T47D (cell line): ENCODE measurements around the gene FOXI1.

Source experiments
- DNase-seq, 2 experiments: peaks; one replicate each; pipeline versions ENCODE4 v3.0.0 to v3.0.0-alpha.2; 2011 to 2012; ENCODE audit warnings: low read depth in 1 of 2, low spot score in 1 of 2
- JUND ChIP-seq: IDR thresholded peaks from 2 replicates; pipeline ENCODE4 v1.6.1; 2012; ENCODE audit warnings: low read depth
- in situ Hi-C: cut with HindIII; loops from 2 replicates; pipeline ENCODE4 v1.10.0; 2016; ENCODE audit warnings: low sequenced_read_pairs, low pct_unique_long_range_greater_than_20kb

FOXI1 gene

DNA sequence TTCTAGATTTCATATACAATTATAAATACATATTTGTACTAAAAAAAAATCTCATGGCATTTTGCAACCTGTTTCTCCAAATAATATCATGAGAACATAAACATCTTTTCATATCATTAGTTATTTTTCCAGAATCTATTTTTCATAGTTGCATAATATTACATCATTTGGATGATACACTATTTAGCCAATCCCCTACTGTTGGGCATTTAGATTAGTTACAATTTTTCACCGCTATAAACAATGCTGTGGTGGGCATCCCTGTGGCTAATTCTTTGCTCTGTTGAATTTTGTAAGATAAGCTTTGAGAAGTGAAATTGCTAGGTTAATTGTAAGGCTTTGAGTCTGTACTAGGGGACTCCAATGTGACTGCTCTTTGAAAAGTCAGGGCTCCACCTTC, 2.2 kb upstream of the FOXI1 start:
- TF ChIP-seq JUND = no peak
- no peak for DNase-seq
- in situ Hi-C loops = no loop called here

GRCh38 chr5:170104299-170104698, 1.4 kb upstream of the FOXI1 start:
- no peak for TF ChIP-seq JUND
- in situ Hi-C loops = no loop called here
- no peak for DNase-seq

- TF ChIP-seq JUND = no peak
- in situ Hi-C loops = no loop called here
- DNase-seq = no peak
These were observed 987 bp upstream of the FOXI1 start for GRCh38 chr5:170104710-170105109.

- in situ Hi-C loops = no loop called here
- TF ChIP-seq JUND = no peak
- no peak for DNase-seq
These were observed 2.0 kb downstream of the FOXI1 start for GRCh38 chr5:170107674-170108073.

GRCh38 chr5:170108266-170108785, 2.6 kb downstream of the FOXI1 start:
- no peak for TF ChIP-seq JUND
- DNase-seq = no peak
- in situ Hi-C loops = no loop called here

DNA sequence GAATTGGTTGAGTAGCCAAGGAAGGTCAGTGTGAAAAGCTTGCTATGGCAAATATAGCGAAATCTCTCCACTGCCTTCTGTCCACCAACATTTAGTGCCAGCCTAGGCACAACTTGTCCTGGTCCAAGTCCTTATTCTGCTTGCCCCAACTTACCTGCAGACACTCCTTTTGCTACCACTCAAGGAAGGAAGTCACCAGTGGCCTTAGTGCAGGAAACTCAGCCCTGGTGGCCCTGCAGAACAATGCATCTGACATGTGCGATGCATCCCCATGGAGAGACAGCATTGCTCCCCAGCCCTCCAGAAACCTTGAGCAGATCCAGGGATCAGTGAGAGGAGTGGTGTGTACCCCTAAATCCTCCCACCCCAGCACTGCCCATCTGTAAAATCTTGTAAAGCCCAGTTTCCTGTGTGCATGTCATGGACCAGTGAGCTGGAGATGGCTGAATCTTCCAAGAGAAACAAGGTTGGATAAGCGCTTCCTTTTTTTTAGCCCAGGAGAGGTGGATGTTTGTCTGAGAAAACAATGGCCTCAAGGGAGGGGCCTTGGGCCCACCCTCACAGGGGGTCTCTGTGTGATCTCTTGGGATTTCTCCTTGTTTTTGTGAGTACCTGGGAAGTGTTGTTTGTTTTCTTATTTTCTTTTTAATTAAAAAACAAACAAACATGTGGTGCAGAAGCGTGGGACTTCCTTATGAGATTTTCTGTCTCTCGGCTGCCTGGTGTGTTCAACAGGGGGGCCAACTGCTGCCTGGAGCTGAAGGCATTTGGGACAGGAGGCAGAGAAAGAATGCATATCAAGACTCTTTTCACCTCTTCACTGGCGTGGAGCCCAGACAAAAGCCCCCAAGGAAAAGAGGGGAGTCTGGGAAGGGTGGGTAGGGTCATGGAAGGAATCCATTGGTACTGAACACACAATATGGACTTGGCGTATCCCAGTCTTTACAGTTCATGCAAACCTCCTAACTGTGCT, 3.6 kb downstream of the FOXI1 start:
- no peak for TF ChIP-seq JUND
- in situ Hi-C loops = no loop called here
- no peak for DNase-seq

GRCh38 chr5:170110403-170111087, 4.8 kb downstream of the FOXI1 start:
- in situ Hi-C loops = no loop called here
- TF ChIP-seq JUND = no peak
- DNase-seq = no peak

- no peak for DNase-seq
- in situ Hi-C loops = no loop called here
These were observed 5.5 kb downstream of the FOXI1 start for GRCh38 chr5:170111088-170111785.

GRCh38 chr5:170112876-170113521, 7.3 kb downstream of the FOXI1 start:
- DNase-seq = no peak
- TF ChIP-seq JUND = no peak
- in situ Hi-C loops = no loop called here

More at GRCh38 chr5:170111088-170111785, 5.5 kb downstream of the FOXI1 start:
- no peak for TF ChIP-seq JUND

GRCh38 chr5:170113522-170113900, 7.8 kb downstream of the FOXI1 start:
- no peak for TF ChIP-seq JUND
- in situ Hi-C loops = no loop called here
- no peak for DNase-seq

- no peak for DNase-seq
- no peak for TF ChIP-seq JUND
- in situ Hi-C loops = no loop called here
These were observed 8.6 kb downstream of the FOXI1 start for GRCh38 chr5:170114271-170114670.

- no peak for TF ChIP-seq JUND
- no peak for DNase-seq
- in situ Hi-C loops = no loop called here
These were observed 10.2 kb downstream of the FOXI1 start for GRCh38 chr5:170115925-170116324.

DNA sequence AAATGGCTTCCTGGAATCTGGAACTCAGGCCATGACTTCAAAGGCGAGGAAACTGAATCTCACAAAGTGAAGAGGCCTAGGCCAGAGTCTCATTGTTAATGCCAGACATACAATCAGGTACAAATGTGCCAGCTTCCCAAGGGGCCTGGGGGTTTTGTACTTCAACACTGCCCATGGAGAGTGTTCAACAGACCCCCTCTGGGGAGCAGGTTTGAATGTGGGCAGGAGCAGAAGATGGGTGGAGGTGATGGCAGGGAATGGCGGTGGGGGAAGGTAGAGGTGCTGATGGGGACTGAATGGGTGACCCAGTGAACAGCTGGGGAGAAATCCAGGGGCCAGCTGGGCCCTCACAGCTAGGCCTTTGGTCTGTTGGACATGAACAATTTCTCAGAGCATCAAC, 12.0 kb downstream of the FOXI1 start:
- in situ Hi-C loops = no loop called here
- no peak for DNase-seq
- no peak for TF ChIP-seq JUND
